ENCODE results near the gene NEU2. TPM values are rescaled to one million over a fixed set of nuclear protein-coding genes. Genes with fewer than 3 reads are reported as not detected.

NEU2 gene
- total and polyA plus RNA-seq, 2 of the 4 experiments (the other 2 are of a cell fraction), result not detected

DNA sequence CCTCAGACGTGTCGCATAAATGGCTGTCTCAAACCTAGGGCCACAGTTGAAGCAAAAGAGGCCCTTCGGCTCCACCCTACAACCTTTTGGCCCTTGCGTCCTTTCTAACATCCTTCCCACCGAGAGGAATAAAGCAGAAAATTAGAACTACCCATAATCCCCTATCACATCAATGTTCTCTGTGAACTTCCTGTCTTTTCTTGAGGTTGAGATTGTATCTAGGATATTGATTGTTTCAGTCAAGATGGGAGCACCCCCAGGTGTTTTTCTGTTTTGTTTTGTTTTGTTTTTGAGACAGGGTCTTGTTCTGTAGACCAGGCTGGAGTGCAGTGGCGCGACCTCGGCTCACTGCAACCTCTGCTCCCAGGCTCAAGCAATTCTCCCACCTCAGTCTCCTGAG, 51.3 kb downstream of the NEU2 start:
- no peaks in the 10 kb centered on the region for H3K4me1 ChIP-seq (ENCODE audit: control insufficient read depth, insufficient read depth, low read length)
- ChIA-PET POLR2A (ENCODE audit: unreplicated experiment) (no interaction called here), CTCF (no interaction called here)
- H4K8ac ChIP-seq (ENCODE audit: low read depth in 2 of 2, low read length in 2 of 2), result no peak overlapping the region
- no peak overlapping the region for H2AK5ac ChIP-seq (ENCODE audit: low read depth, low read length)
- dilution Hi-C loops (cut with HindIII; ENCODE audit: low sequenced_read_pairs, unreplicated experiment), result no loop called here
- WGBS, 2 experiments (ENCODE audit: extremely low coverage in 2 of 2, insufficient read length in 1 of 2), result no CpG with 5 or more reads among the region's 8 CpGs
- H4K20me1 ChIP-seq (ENCODE audit: insufficient read depth, low read length), result no peaks in the 10 kb centered on the region
- no peak overlapping the region for H2AFZ ChIP-seq (replicated peaks; ENCODE audit: low read length, poor library complexity)
- H3K4me2 ChIP-seq (ENCODE audit: low read depth, low read length), result no peak overlapping the region
- no peak overlapping the region for H3K14ac ChIP-seq (replicated peaks; ENCODE audit: low read depth, low read length)
- H3K36me3 ChIP-seq (ENCODE audit: control insufficient read depth, insufficient read depth, low read length), result no peaks in the 10 kb centered on the region
- no peaks in the 10 kb centered on the region for H3K9me1 ChIP-seq (ENCODE audit: insufficient read depth, low read length)
- no peak overlapping the region for H4K91ac ChIP-seq (ENCODE audit: insufficient read depth, low read depth, low read length)
- TF ChIP-seq, protein P1, sequence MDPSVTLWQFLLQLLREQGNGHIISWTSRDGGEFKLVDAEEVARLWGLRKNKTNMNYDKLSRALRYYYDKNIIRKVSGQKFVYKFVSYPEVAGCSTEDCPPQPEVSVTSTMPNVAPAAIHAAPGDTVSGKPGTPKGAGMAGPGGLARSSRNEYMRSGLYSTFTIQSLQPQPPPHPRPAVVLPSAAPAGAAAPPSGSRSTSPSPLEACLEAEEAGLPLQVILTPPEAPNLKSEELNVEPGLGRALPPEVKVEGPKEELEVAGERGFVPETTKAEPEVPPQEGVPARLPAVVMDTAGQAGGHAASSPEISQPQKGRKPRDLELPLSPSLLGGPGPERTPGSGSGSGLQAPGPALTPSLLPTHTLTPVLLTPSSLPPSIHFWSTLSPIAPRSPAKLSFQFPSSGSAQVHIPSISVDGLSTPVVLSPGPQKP (IDR thresholded peaks at IDR 0.05; ENCODE audit: borderline replicate concordance, low read depth, low read length), result no peak
- TF ChIP-seq CEBPB (IDR thresholded peaks at IDR 0.05; ENCODE audit: low read depth, low read length), result no peak
- no peak for TF ChIP-seq BHLHE40 (IDR thresholded peaks at IDR 0.05; ENCODE audit: low read depth, low read length)
- TF ChIP-seq, protein P2, sequence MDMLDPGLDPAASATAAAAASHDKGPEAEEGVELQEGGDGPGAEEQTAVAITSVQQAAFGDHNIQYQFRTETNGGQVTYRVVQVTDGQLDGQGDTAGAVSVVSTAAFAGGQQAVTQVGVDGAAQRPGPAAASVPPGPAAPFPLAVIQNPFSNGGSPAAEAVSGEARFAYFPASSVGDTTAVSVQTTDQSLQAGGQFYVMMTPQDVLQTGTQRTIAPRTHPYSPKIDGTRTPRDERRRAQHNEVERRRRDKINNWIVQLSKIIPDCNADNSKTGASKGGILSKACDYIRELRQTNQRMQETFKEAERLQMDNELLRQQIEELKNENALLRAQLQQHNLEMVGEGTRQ (IDR thresholded peaks at IDR 0.05; ENCODE audit: low read depth, low read length), result no peak
- TF ChIP-seq NFE2L2 (IDR thresholded peaks at IDR 0.05; ENCODE audit: low read depth, low read length), result no peak
- TF ChIP-seq POLR2A (IDR thresholded peaks at IDR 0.05; ENCODE audit: low read depth, low read length), result no peak
- no peak for TF ChIP-seq MAFK (IDR thresholded peaks at IDR 0.05; ENCODE audit: low read depth, low read length)
- no peak for TF ChIP-seq CHD1 (IDR thresholded peaks at IDR 0.05; ENCODE audit: low read depth, low read length)
- no peak for TF ChIP-seq FOS (IDR thresholded peaks at IDR 0.05; ENCODE audit: low read depth, low read length)
- no peak for TF ChIP-seq RCOR1 (IDR thresholded peaks at IDR 0.05; ENCODE audit: insufficient replicate concordance, low read length)
- TF ChIP-seq RAD21 (IDR thresholded peaks at IDR 0.05; ENCODE audit: low read length), result no peak
- TF ChIP-seq, protein P3, sequence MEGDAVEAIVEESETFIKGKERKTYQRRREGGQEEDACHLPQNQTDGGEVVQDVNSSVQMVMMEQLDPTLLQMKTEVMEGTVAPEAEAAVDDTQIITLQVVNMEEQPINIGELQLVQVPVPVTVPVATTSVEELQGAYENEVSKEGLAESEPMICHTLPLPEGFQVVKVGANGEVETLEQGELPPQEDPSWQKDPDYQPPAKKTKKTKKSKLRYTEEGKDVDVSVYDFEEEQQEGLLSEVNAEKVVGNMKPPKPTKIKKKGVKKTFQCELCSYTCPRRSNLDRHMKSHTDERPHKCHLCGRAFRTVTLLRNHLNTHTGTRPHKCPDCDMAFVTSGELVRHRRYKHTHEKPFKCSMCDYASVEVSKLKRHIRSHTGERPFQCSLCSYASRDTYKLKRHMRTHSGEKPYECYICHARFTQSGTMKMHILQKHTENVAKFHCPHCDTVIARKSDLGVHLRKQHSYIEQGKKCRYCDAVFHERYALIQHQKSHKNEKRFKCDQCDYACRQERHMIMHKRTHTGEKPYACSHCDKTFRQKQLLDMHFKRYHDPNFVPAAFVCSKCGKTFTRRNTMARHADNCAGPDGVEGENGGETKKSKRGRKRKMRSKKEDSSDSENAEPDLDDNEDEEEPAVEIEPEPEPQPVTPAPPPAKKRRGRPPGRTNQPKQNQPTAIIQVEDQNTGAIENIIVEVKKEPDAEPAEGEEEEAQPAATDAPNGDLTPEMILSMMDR (conservative IDR thresholded peaks at IDR 0.05; ENCODE audit: low read depth, low read length), result no peak
- TF ChIP-seq RFX5 (IDR thresholded peaks at IDR 0.05; ENCODE audit: low read depth, low read length), result no peak
- no peak for TF ChIP-seq MAZ (IDR thresholded peaks at IDR 0.05; ENCODE audit: borderline replicate concordance, low read depth, low read length)
- TF ChIP-seq SMC3 (IDR thresholded peaks at IDR 0.05; ENCODE audit: low read depth, low read length), result no peak
- TF ChIP-seq MXI1 (IDR thresholded peaks at IDR 0.05; ENCODE audit: borderline replicate concordance, low read depth, low read length), result no peak
- H2AK9ac ChIP-seq (replicated peaks; ENCODE audit: low read depth, low read length, poor library complexity), result no peak overlapping the region
- H4K5ac ChIP-seq (ENCODE audit: low read depth, low read length), result no peak overlapping the region
- no peaks in the 10 kb centered on the region for H3K79me1 ChIP-seq (ENCODE audit: low read depth in 1 of 2, low read length in 2 of 2)
- no peak for ATAC-seq (ENCODE audit: low read depth)
- peaks cover 11% of the 10 kb centered on the region for H3K27me3 ChIP-seq (ENCODE audit: control insufficient read depth, insufficient read depth, low read length)
- no peak overlapping the region for H2BK15ac ChIP-seq (ENCODE audit: low read depth, low read length)
- H3K18ac ChIP-seq (ENCODE audit: low read depth, low read length), result no peak overlapping the region
- no peak overlapping the region for H3K27ac ChIP-seq (ENCODE audit: insufficient read depth, low read length)
- H3K4ac ChIP-seq (ENCODE audit: low read depth, low read length), result no peak overlapping the region
- intact Hi-C loops (cut with micrococcal nuclease), result no loop called here
- no peak overlapping the region for H3K56ac ChIP-seq (ENCODE audit: extremely low read depth, insufficient read depth, low read length)
- in situ Hi-C loops (cut with MboI; ENCODE audit: low sequenced_read_pairs), result no loop called here
- H3K9ac ChIP-seq (ENCODE audit: low read depth, low read length), result no peak overlapping the region
- H3K23ac ChIP-seq (ENCODE audit: low read depth, low read length), result no peak overlapping the region
- no peak overlapping the region for H3K4me3 ChIP-seq (ENCODE audit: insufficient read depth, low read depth, low read length)
- no peak overlapping the region for H2BK120ac ChIP-seq (ENCODE audit: low read depth, low read length)
- no peak overlapping the region for H2BK20ac ChIP-seq (ENCODE audit: low read depth, low read length)
- no peak for DNase-seq
- BruUV-seq (replicated peaks), result no TSS peak
- no peaks in the 10 kb centered on the region for H3K9me3 ChIP-seq (ENCODE audit: control insufficient read depth, insufficient read depth, low read length)
- no peak overlapping the region for H2BK5ac ChIP-seq (ENCODE audit: low read depth, low read length, poor library complexity, severe bottlenecking)

Measured in IMR-90 (cell line).